ENCODE measurements around the gene MSI2. TPM values are rescaled to one million over a fixed set of nuclear protein-coding genes. Genes with fewer than 3 reads are reported as not detected.

MSI2 gene
- polyA plus RNA-seq, 1 of the 3 experiments (the other 2 are of a cell fraction) = 24.1 TPM

DNA sequence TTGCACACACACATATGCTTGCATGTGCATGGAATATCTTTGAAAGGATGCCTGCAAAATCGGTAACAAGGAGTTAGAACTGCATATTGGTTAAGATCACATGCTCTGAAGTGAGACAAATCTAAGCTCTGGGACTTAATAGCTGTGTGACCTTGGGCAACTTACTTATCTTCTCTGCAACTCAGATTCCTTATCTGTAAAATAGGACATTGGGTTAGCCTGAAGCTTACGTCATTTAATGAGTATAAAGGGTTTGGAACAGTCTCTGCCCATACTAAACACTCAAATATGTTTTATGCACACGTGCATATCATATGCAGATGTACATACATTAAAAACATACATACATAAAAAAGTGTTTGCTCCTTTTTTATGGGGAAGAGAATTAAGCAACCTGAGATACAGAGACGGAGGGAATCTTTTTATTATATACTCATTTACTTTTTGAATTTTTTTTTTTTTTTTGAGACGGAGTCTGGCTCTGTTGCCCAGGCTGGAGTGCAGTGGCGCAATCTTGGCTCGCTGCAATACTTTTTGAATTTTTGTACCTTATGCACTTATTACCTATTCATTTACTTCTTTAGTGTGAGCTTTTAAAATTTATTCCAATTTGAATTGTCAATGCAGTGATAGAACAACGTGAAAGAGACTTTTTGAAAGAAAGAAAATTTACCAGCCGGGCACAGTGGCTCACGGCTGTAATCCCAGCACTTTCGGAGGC is 282.6 kb downstream of the MSI2 start (continued):
- TF ChIP-seq NFIC (IDR thresholded peaks at IDR 0.05; ENCODE audit: borderline replicate concordance) (no peak), NRF1 (IDR thresholded peaks at IDR 0.05; ENCODE audit: low read depth, low read length) (no peak), JUND (IDR thresholded peaks at IDR 0.05) (no peak), ELF1 (IDR thresholded peaks at IDR 0.05) (no peak), SIN3A (IDR thresholded peaks at IDR 0.05; ENCODE audit: borderline replicate concordance, low read depth, low read length) (no peak), RAD21 (IDR thresholded peaks at IDR 0.05; ENCODE audit: low read length) (peak; percentile 48), POLR2AphosphoS5 (IDR thresholded peaks at IDR 0.05; ENCODE audit: low read depth, low read length) (no peak), EP300 (IDR thresholded peaks at IDR 0.05; ENCODE audit: borderline replicate concordance in 1 of 2, low read depth in 1 of 2, low read length in 1 of 2) (peak in 1 of 2 experiments; percentile 98; a peak in 2 of 4 replicates), MXI1 (IDR thresholded peaks at IDR 0.05; ENCODE audit: low read depth, low read length) (peak; percentile 74; the same call in 1 of the 2 replicates), RCOR1 (IDR thresholded peaks at IDR 0.05; ENCODE audit: low read length) (peak; percentile 74; the same call in 1 of the 2 replicates)
- TF ChIP-seq, protein P1, sequence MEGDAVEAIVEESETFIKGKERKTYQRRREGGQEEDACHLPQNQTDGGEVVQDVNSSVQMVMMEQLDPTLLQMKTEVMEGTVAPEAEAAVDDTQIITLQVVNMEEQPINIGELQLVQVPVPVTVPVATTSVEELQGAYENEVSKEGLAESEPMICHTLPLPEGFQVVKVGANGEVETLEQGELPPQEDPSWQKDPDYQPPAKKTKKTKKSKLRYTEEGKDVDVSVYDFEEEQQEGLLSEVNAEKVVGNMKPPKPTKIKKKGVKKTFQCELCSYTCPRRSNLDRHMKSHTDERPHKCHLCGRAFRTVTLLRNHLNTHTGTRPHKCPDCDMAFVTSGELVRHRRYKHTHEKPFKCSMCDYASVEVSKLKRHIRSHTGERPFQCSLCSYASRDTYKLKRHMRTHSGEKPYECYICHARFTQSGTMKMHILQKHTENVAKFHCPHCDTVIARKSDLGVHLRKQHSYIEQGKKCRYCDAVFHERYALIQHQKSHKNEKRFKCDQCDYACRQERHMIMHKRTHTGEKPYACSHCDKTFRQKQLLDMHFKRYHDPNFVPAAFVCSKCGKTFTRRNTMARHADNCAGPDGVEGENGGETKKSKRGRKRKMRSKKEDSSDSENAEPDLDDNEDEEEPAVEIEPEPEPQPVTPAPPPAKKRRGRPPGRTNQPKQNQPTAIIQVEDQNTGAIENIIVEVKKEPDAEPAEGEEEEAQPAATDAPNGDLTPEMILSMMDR (IDR thresholded peaks at IDR 0.05) = no peak
- TF ChIP-seq, protein P2, sequence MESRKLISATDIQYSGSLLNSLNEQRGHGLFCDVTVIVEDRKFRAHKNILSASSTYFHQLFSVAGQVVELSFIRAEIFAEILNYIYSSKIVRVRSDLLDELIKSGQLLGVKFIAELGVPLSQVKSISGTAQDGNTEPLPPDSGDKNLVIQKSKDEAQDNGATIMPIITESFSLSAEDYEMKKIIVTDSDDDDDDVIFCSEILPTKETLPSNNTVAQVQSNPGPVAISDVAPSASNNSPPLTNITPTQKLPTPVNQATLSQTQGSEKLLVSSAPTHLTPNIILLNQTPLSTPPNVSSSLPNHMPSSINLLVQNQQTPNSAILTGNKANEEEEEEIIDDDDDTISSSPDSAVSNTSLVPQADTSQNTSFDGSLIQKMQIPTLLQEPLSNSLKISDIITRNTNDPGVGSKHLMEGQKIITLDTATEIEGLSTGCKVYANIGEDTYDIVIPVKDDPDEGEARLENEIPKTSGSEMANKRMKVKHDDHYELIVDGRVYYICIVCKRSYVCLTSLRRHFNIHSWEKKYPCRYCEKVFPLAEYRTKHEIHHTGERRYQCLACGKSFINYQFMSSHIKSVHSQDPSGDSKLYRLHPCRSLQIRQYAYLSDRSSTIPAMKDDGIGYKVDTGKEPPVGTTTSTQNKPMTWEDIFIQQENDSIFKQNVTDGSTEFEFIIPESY (IDR thresholded peaks at IDR 0.05; ENCODE audit: borderline replicate concordance, low read depth) = no peak
- TF ChIP-seq, protein P3, sequence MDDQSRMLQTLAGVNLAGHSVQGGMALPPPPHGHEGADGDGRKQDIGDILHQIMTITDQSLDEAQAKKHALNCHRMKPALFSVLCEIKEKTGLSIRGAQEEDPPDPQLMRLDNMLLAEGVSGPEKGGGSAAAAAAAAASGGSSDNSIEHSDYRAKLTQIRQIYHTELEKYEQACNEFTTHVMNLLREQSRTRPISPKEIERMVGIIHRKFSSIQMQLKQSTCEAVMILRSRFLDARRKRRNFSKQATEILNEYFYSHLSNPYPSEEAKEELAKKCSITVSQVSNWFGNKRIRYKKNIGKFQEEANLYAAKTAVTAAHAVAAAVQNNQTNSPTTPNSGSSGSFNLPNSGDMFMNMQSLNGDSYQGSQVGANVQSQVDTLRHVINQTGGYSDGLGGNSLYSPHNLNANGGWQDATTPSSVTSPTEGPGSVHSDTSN (IDR thresholded peaks at IDR 0.05) = no peak
- TF ChIP-seq, protein P4, sequence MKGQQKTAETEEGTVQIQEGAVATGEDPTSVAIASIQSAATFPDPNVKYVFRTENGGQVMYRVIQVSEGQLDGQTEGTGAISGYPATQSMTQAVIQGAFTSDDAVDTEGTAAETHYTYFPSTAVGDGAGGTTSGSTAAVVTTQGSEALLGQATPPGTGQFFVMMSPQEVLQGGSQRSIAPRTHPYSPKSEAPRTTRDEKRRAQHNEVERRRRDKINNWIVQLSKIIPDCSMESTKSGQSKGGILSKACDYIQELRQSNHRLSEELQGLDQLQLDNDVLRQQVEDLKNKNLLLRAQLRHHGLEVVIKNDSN (IDR thresholded peaks at IDR 0.05; ENCODE audit: borderline replicate concordance, low read depth) = no peak
